Suprapubic skin (tissue), 3 donors: ENCODE measurements around the gene LSM2.
"Not testable (repeated sequence)": the region's sequence is repeated elsewhere in the genome, so short reads cannot be mapped to it uniquely, and the experiment has no call there.

Source experiments
- CTCF ChIP-seq, 2 donors: fragments of 200-600 bp in 1 of 2; fragments of 450-650 bp in 1 of 2; sonication (generic) in 1 of 2; IDR thresholded peaks; one replicate each; pipeline ENCODE4 v1.5.1; 2016 to 2019; ENCODE audit warnings: antibody characterized with exemption in 2 of 2, mild to moderate bottlenecking in 1 of 2, moderate library complexity in 1 of 2
- EP300 ChIP-seq: sonication (generic); formaldehyde crosslinking; IDR thresholded peaks from one replicate; pipeline ENCODE4 v1.6.1; 2017; ENCODE audit warnings: antibody characterized with exemption

GRCh38 chr6:31838114-31838553 lies 31.4 kb upstream of the LSM2 start:
- not testable (repeated sequence) for TF ChIP-seq CTCF (IDR thresholded peaks at IDR 0.05); EP300
